ENCODE data around the gene BRMS1. TPM values are rescaled to one million over a fixed set of nuclear protein-coding genes. Genes with fewer than 3 reads are reported as not detected.

BRMS1 gene
- total and polyA plus RNA-seq, 2 experiments from 2014 or later = 59.1 to 61.7 TPM

GRCh38 chr11:66366844-66367477 lies 22.1 kb upstream of the BRMS1 start:
- Mint-ChIP-seq H3K36me3 (ENCODE audit: low read depth) (peaks cover 87% of the 10 kb centered on the region), H3K27me3 (ENCODE audit: insufficient read depth, low read depth, poor library complexity) (peaks cover 31% of the 10 kb centered on the region), H3K4me1 (peaks cover 24% of the 10 kb centered on the region), H3K9me3 (no peaks in the 10 kb centered on the region), H3K27ac (no peak overlapping the region), H3K4me3 (no peak overlapping the region)
- no peak overlapping the region for H3K4me2 ChIP-seq
- peaks cover 21% of the 10 kb centered on the region; the same call in 1 of the 2 replicates for H4K20me1 ChIP-seq (replicated peaks; ENCODE audit: insufficient read depth)
- H3F3A ChIP-seq (replicated peaks; ENCODE audit: low read depth) = peaks cover 47% of the 10 kb centered on the region
- no peaks in the 10 kb centered on the region for H3K27me3 ChIP-seq (ENCODE audit: insufficient read depth)
- H2AFZ ChIP-seq = no peak overlapping the region
- H3K36me3 ChIP-seq (ENCODE audit: insufficient read depth) = peaks cover 26% of the 10 kb centered on the region; the same call in 1 of the 2 replicates
- DNase-seq (ENCODE audit: low spot score) (no peak), ATAC-seq (no peak)
- H3K4me3 ChIP-seq = no peak overlapping the region
- H3K9me2 ChIP-seq (ENCODE audit: insufficient read depth) = no peaks in the 10 kb centered on the region
- TF ChIP-seq STAT1 (IDR thresholded peaks at IDR 0.05; ENCODE audit: unreplicated experiment) (no peak), CREB1 (CRISPR knock-in tag; IDR thresholded peaks at IDR 0.05; ENCODE audit: low read depth) (no peak), POLR2AphosphoS5 (IDR thresholded peaks at IDR 0.05; ENCODE audit: low read depth) (no peak), NANOG (IDR thresholded peaks at IDR 0.05; ENCODE audit: borderline replicate concordance) (no peak), JUNB (IDR thresholded peaks at IDR 0.05; ENCODE audit: unreplicated experiment) (no peak), ZNF114 (CRISPR knock-in tag; IDR thresholded peaks at IDR 0.05) (no peak), EZH2 (IDR thresholded peaks at IDR 0.05; ENCODE audit: low read depth, unreplicated experiment) (no peak), CTCF (conservative IDR thresholded peaks at IDR 0.05; ENCODE audit: low read depth in 2 of 2) (no peak), EZH2phosphoT487 (IDR thresholded peaks at IDR 0.05; ENCODE audit: unreplicated experiment) (no peak), REST (IDR thresholded peaks at IDR 0.05; ENCODE audit: unreplicated experiment) (no peak), ZNF331 (CRISPR knock-in tag; IDR thresholded peaks at IDR 0.05; ENCODE audit: low read depth) (no peak)
- TF ChIP-seq, protein P1, sequence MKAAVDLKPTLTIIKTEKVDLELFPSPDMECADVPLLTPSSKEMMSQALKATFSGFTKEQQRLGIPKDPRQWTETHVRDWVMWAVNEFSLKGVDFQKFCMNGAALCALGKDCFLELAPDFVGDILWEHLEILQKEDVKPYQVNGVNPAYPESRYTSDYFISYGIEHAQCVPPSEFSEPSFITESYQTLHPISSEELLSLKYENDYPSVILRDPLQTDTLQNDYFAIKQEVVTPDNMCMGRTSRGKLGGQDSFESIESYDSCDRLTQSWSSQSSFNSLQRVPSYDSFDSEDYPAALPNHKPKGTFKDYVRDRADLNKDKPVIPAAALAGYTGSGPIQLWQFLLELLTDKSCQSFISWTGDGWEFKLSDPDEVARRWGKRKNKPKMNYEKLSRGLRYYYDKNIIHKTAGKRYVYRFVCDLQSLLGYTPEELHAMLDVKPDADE (IDR thresholded peaks at IDR 0.05) = no peak
- TF ChIP-seq, protein P2, sequence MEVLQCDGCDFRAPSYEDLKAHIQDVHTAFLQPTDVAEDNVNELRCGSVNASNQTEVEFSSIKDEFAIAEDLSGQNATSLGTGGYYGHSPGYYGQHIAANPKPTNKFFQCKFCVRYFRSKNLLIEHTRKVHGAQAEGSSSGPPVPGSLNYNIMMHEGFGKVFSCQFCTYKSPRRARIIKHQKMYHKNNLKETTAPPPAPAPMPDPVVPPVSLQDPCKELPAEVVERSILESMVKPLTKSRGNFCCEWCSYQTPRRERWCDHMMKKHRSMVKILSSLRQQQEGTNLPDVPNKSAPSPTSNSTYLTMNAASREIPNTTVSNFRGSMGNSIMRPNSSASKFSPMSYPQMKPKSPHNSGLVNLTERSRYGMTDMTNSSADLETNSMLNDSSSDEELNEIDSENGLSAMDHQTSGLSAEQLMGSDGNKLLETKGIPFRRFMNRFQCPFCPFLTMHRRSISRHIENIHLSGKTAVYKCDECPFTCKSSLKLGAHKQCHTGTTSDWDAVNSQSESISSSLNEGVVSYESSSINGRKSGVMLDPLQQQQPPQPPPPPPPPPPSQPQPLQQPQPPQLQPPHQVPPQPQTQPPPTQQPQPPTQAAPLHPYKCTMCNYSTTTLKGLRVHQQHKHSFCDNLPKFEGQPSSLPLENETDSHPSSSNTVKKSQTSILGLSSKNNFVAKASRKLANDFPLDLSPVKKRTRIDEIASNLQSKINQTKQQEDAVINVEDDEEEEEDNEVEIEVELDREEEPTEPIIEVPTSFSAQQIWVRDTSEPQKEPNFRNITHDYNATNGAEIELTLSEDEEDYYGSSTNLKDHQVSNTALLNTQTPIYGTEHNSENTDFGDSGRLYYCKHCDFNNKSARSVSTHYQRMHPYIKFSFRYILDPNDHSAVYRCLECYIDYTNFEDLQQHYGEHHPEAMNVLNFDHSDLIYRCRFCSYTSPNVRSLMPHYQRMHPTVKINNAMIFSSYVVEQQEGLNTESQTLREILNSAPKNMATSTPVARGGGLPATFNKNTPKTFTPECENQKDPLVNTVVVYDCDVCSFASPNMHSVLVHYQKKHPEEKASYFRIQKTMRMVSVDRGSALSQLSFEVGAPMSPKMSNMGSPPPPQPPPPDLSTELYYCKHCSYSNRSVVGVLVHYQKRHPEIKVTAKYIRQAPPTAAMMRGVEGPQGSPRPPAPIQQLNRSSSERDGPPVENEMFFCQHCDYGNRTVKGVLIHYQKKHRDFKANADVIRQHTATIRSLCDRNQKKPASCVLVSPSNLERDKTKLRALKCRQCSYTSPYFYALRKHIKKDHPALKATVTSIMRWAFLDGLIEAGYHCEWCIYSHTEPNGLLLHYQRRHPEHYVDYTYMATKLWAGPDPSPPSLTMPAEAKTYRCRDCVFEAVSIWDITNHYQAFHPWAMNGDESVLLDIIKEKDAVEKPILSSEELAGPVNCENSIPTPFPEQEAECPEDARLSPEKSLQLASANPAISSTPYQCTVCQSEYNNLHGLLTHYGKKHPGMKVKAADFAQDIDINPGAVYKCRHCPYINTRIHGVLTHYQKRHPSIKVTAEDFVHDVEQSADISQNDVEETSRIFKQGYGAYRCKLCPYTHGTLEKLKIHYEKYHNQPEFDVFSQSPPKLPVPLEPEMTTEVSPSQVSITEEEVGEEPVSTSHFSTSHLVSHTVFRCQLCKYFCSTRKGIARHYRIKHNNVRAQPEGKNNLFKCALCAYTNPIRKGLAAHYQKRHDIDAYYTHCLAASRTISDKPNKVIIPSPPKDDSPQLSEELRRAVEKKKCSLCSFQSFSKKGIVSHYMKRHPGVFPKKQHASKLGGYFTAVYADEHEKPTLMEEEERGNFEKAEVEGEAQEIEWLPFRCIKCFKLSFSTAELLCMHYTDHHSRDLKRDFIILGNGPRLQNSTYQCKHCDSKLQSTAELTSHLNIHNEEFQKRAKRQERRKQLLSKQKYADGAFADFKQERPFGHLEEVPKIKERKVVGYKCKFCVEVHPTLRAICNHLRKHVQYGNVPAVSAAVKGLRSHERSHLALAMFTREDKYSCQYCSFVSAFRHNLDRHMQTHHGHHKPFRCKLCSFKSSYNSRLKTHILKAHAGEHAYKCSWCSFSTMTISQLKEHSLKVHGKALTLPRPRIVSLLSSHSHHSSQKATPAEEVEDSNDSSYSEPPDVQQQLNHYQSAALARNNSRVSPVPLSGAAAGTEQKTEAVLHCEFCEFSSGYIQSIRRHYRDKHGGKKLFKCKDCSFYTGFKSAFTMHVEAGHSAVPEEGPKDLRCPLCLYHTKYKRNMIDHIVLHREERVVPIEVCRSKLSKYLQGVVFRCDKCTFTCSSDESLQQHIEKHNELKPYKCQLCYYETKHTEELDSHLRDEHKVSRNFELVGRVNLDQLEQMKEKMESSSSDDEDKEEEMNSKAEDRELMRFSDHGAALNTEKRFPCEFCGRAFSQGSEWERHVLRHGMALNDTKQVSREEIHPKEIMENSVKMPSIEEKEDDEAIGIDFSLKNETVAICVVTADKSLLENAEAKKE (CRISPR knock-in tag; IDR thresholded peaks at IDR 0.05) = no peak
- H3K4me1 ChIP-seq (ENCODE audit: insufficient read depth) = peaks cover 11% of the 10 kb centered on the region
- H3K79me2 ChIP-seq (replicated peaks; ENCODE audit: insufficient read depth) = peaks cover 23% of the 10 kb centered on the region
- H3K27ac ChIP-seq (ENCODE audit: low read depth) = no peak overlapping the region

Measured in GM23338 (cell line).